T-cell (primary cell): ENCODE results near the gene SLPI. TPM values are rescaled to one million over a fixed set of nuclear protein-coding genes. Genes with fewer than 3 reads are reported as not detected.

Source experiments
- ATAC-seq, 4 experiments: fragments of 200-7000 bp in 3 of 4; fragments of 150-1000 bp in 1 of 4; cut with Tn5 transposase; replicated peaks in 1 of 4; 1 replicate in 3 of 4; 2 replicates in 1 of 4; pipeline ENCODE4 v1.10.0; 2021; ENCODE audit warnings: moderate library complexity in 3 of 4, mild to moderate bottlenecking in 2 of 4, moderate number of reproducible peaks in 1 of 4
- CTCF ChIA-PET, 2 donors: fragments of 300-600 bp; sonication (Branson Sonifier 250); formaldehyde crosslinking; loops; one replicate each; lab custom pipeline; 2022; ENCODE audit warnings: antibody characterized with exemption in 2 of 2; lab: Charles Lee
- POLR2A ChIA-PET, 2 donors: fragments of 300-600 bp; sonication (Branson Sonifier 250); formaldehyde crosslinking; loops; one replicate each; lab custom pipeline; 2022; ENCODE audit warnings: antibody characterized with exemption in 2 of 2; lab: Charles Lee
- DNase-seq, 35 experiments: peaks; one replicate each; pipeline versions ENCODE4 v3.0.0 to v3.0.0-alpha.2; 2013 to 2023
- H3K27ac ChIP-seq: one replicate; pipeline ENCODE4 v1.5.1; 2013; ENCODE audit warnings: low read length
- H3K27me3 ChIP-seq, 2 experiments: replicated peaks in 1 of 2; 1 replicate in 1 of 2; 2 replicates in 1 of 2; pipeline versions ENCODE4 v1.6.1 to v1.7.0; 2013; ENCODE audit warnings: low read length in 1 of 2, mixed read lengths in 1 of 2; ENCODE audit not compliant: control insufficient read depth in 2 of 2, insufficient read depth in 2 of 2; ENCODE audit errors: extremely low read depth in 1 of 2
- H3K36me3 ChIP-seq, 2 donors: 1 replicate in 1 of 2; 2 replicates in 1 of 2; pipeline versions ENCODE4 v1.6.1 to v1.7.0; 2013; ENCODE audit warnings: low read length in 1 of 2; ENCODE audit not compliant: control insufficient read depth in 2 of 2, insufficient read depth in 1 of 2; ENCODE audit errors: extremely low read depth in 1 of 2
- H3K4me1 ChIP-seq, 2 experiments: 1 replicate in 1 of 2; 2 replicates in 1 of 2; pipeline versions ENCODE4 v1.6.1 to v1.7.0; 2013; ENCODE audit warnings: low read length in 2 of 2, mixed read lengths in 1 of 2; ENCODE audit not compliant: insufficient read depth in 2 of 2, control insufficient read depth in 1 of 2; ENCODE audit errors: extremely low read depth in 1 of 2
- H3K4me3 ChIP-seq, 2 donors: 1 replicate in 1 of 2; 2 replicates in 1 of 2; pipeline versions ENCODE4 v1.5.1 to v1.7.0; 2013; ENCODE audit warnings: mild to moderate bottlenecking in 2 of 2, low read length in 1 of 2, moderate library complexity in 1 of 2; ENCODE audit not compliant: control insufficient read depth in 1 of 2; ENCODE audit errors: extremely low read depth in 1 of 2
- H3K9me3 ChIP-seq: 2 replicates; pipeline ENCODE4 v1.7.0; 2013
- H3K27ac Mint-ChIP-seq, 2 donors: one replicate each; pipeline ENCODE4 v1.8.0; 2020 to 2021; ENCODE audit warnings: mild to moderate bottlenecking in 2 of 2, mixed read lengths in 2 of 2
- H3K27me3 Mint-ChIP-seq, 2 donors: one replicate each; pipeline ENCODE4 v1.8.0; 2021 to 2022; ENCODE audit warnings: mixed read lengths in 2 of 2
- H3K36me3 Mint-ChIP-seq: one replicate; pipeline ENCODE4 v1.8.0; 2021; ENCODE audit warnings: mixed read lengths
- H3K4me1 Mint-ChIP-seq, 3 donors: one replicate each; pipeline ENCODE4 v1.8.0; 2020 to 2022; ENCODE audit warnings: mixed read lengths in 3 of 3, mild to moderate bottlenecking in 1 of 3
- H3K4me3 Mint-ChIP-seq, 3 donors: one replicate each; pipeline ENCODE4 v1.8.0; 2020 to 2022; ENCODE audit warnings: mild to moderate bottlenecking in 3 of 3, mixed read lengths in 3 of 3, moderate library complexity in 3 of 3
- H3K9me3 Mint-ChIP-seq, 3 donors: one replicate each; pipeline ENCODE4 v1.8.0; 2020 to 2022; ENCODE audit warnings: mixed read lengths in 3 of 3
- WGBS: methylation state at CpG from one replicate; pipeline ENCODE4 v1.1.5; 2013; ENCODE audit warnings: missing lambda C conversion rate; ENCODE audit not compliant: insufficient coverage; 5-methylcytosine and 5-hydroxymethylcytosine counted together
- total RNA-seq, 35 experiments: library from RNA in 6 of 35; stranded (reverse) in 6 of 35; fragments of 120-200 nt in 1 of 35; gene quantifications; one replicate each; pipeline versions ENCODE4 v1.2.1 to v1.2.4 and lab custom pipeline; 2013 to 2026

Gene SLPI
- total RNA-seq, 5 donors from 2014 or later (not counting 1 experiment from before 2014, with no cell fraction given), result 1.1 to 1.7 (median 1.2) TPM; not detected in 2

GRCh38 chr20:45235995-45236394 lies 18.4 kb downstream of the SLPI start:
- Histone ChIP-seq H3K27me3 (peaks cover 3 to 18% of the 10 kb centered on the region in 2 experiments), H3K36me3 (no peaks in the 10 kb centered on the region), H3K9me3 (peaks cover 3% of the 10 kb centered on the region), H3K27ac (no peak overlapping the region), H3K4me3 (no peak overlapping the region), H3K4me1 (no peaks in the 10 kb centered on the region)
- DNase-seq (peak in 1 of 35 experiments; percentile 5), ATAC-seq (no peak)
- Mint-ChIP-seq H3K9me3 (peaks cover 4 to 15% (median 15%) of the 10 kb centered on the region in 3 donors), H3K36me3 (no peaks in the 10 kb centered on the region), H3K4me3 (no peak overlapping the region), H3K27ac (no peak overlapping the region), H3K27me3 (peaks cover 48 to 61% of the 10 kb centered on the region in 2 donors), H3K4me1 (no peaks in the 10 kb centered on the region)
- WGBS, result 81% methylated on average over 4 of the region's 4 CpGs
- ChIA-PET POLR2A (no interaction called here), CTCF (no interaction called here)

- no peak overlapping the region for H3K4me3 Mint-ChIP-seq
- ChIA-PET CTCF (no interaction called here), POLR2A (no interaction called here)
- H3K27ac Mint-ChIP-seq, result no peak overlapping the region
- Histone ChIP-seq H3K4me3 (no peak overlapping the region), H3K9me3 (peaks cover 3% of the 10 kb centered on the region), H3K4me1 (no peaks in the 10 kb centered on the region), H3K27ac (no peak overlapping the region), H3K36me3 (no peaks in the 10 kb centered on the region), H3K27me3 (peaks cover 6 to 25% of the 10 kb centered on the region in 2 experiments)
- 79% methylated on average over 7 of the region's 9 CpGs for WGBS
- H3K4me1 Mint-ChIP-seq, result no peaks in the 10 kb centered on the region
- peaks cover 42 to 63% of the 10 kb centered on the region in 2 donors for H3K27me3 Mint-ChIP-seq
- ATAC-seq, result no peak
- peaks cover 0 to 13% (median 11%) of the 10 kb centered on the region in 3 donors for H3K9me3 Mint-ChIP-seq
- H3K36me3 Mint-ChIP-seq, result no peaks in the 10 kb centered on the region
- DNase-seq, result no peak
Observed at GRCh38 chr20:45230631-45231030, 23.7 kb downstream of the SLPI start.

GRCh38 chr20:45229264-45230056 lies 24.9 kb downstream of the SLPI start:
- Histone ChIP-seq H3K27me3 (peaks cover 6 to 20% of the 10 kb centered on the region in 2 experiments), H3K4me3 (no peak overlapping the region), H3K36me3 (no peaks in the 10 kb centered on the region), H3K4me1 (no peaks in the 10 kb centered on the region), H3K9me3 (no peaks in the 10 kb centered on the region), H3K27ac (no peak overlapping the region)
- ChIA-PET POLR2A (no interaction called here), CTCF (no interaction called here)
- Mint-ChIP-seq H3K36me3 (no peaks in the 10 kb centered on the region), H3K4me1 (no peaks in the 10 kb centered on the region), H3K27ac (no peak overlapping the region), H3K27me3 (peaks cover 42 to 60% of the 10 kb centered on the region in 2 donors), H3K4me3 (no peak overlapping the region), H3K9me3 (peaks cover 0 to 6% (median 5%) of the 10 kb centered on the region in 3 donors)
- DNase-seq (peak in 17 of 35 experiments; percentile 3 to 24 (median 13)), ATAC-seq (no peak)
- WGBS, result 73% methylated on average over 11 of the region's 18 CpGs

- CTCF ChIA-PET, result no interaction called here
- no peak for DNase-seq
- POLR2A ChIA-PET, result no interaction called here
- Histone ChIP-seq H3K27me3 (peaks cover 5 to 23% of the 10 kb centered on the region in 2 experiments), H3K27ac (no peak overlapping the region), H3K4me3 (no peak overlapping the region), H3K9me3 (no peaks in the 10 kb centered on the region), H3K4me1 (no peaks in the 10 kb centered on the region), H3K36me3 (no peaks in the 10 kb centered on the region)
- no peaks in the 10 kb centered on the region for H3K36me3 Mint-ChIP-seq
- ATAC-seq, result no peak
- H3K27ac Mint-ChIP-seq, result no peak overlapping the region
- no peaks in the 10 kb centered on the region for H3K9me3 Mint-ChIP-seq
- peaks cover 38 to 48% of the 10 kb centered on the region in 2 donors for H3K27me3 Mint-ChIP-seq
- no peak overlapping the region for H3K4me3 Mint-ChIP-seq
- WGBS, result no CpG with 5 or more reads among the region's 1 CpG
- H3K4me1 Mint-ChIP-seq, result no peaks in the 10 kb centered on the region
Observed at GRCh38 chr20:45226287-45226686, 28.1 kb downstream of the SLPI start.

- no peak overlapping the region for H3K4me3 Mint-ChIP-seq
- no peaks in the 10 kb centered on the region for H3K9me3 ChIP-seq
- no peaks in the 10 kb centered on the region for H3K9me3 Mint-ChIP-seq
- H3K36me3 ChIP-seq, result no peaks in the 10 kb centered on the region
- H3K4me1 ChIP-seq, result no peaks in the 10 kb centered on the region
- no peak overlapping the region for H3K4me3 ChIP-seq
- CTCF ChIA-PET, result interaction anchor here in 1 of 2 donors (0.6 kb wide), 1 partner anchor 295 kb away, joined by 6 read pairs; no protein-coding TSS in a partner anchor
- no peak for ATAC-seq
- POLR2A ChIA-PET, result no interaction called here
- no peak overlapping the region for H3K27ac Mint-ChIP-seq
- H3K4me1 Mint-ChIP-seq, result no peaks in the 10 kb centered on the region
- no peak overlapping the region for H3K27ac ChIP-seq
- no peak for DNase-seq
- peaks cover 34 to 40% of the 10 kb centered on the region in 2 donors for H3K27me3 Mint-ChIP-seq
- no peaks in the 10 kb centered on the region for H3K36me3 Mint-ChIP-seq
- peaks cover 5 to 10% of the 10 kb centered on the region in 2 experiments for H3K27me3 ChIP-seq
Observed at GRCh38 chr20:45223136-45223535, 31.2 kb downstream of the SLPI start.

- Histone ChIP-seq H3K4me1 (no peaks in the 10 kb centered on the region), H3K4me3 (no peak within 1 kb of the TSS), H3K27me3 (peaks cover 3 to 8% of the 10 kb centered on the region in 2 experiments), H3K27ac (no peak within 1 kb of the TSS), H3K36me3 (no peaks in the 10 kb centered on the region), H3K9me3 (no peaks in the 10 kb centered on the region)
- H3K4me3 Mint-ChIP-seq, result no peak within 1 kb of the TSS
- WGBS, result no CpG with 5 or more reads among the region's 4 CpGs
- H3K9me3 Mint-ChIP-seq, result no peaks in the 10 kb centered on the region
- no peaks in the 10 kb centered on the region for H3K4me1 Mint-ChIP-seq
- H3K36me3 Mint-ChIP-seq, result no peaks in the 10 kb centered on the region
- ATAC-seq (no peak), DNase-seq (no peak)
- ChIA-PET CTCF (no interaction called here), POLR2A (no interaction called here)
- H3K27ac Mint-ChIP-seq, result no peak within 1 kb of the TSS
- peaks cover 39 to 41% of the 10 kb centered on the region in 2 donors for H3K27me3 Mint-ChIP-seq
Observed at GRCh38 chr20:45221076-45221475, 33.3 kb downstream of the SLPI start, which contains the start of gene SEMG2. Gene SEMG2 (plus strand): TSS chr20:45221373. CDS start chr20:45221390, 17 bp downstream.
